Measurements from ENCODE around the gene CYTH1.

- TF ChIP-seq CTCF (IDR thresholded peaks at IDR 0.05) (no peak), POLR2A (IDR thresholded peaks at IDR 0.05) (no peak)
Measured at GRCh38 chr17:78696016-78696982, 85.8 kb downstream of the CYTH1 start.
